H1 (cell line): ENCODE data around the gene ACAD11. TPM values are rescaled to one million over a fixed set of nuclear protein-coding genes. Genes with fewer than 3 reads are reported as not detected.

Experiments used
- CTCF ChIA-PET: fragments of 300-600 bp; sonication (Branson Sonifier 250); formaldehyde crosslinking; loops from one replicate; lab custom pipeline; 2021; ENCODE audit not compliant: partially characterized antibody; lab: Charles Lee
- POLR2A ChIA-PET: fragments of 300-600 bp; sonication (Branson Sonifier 250); formaldehyde crosslinking; loops from one replicate; lab custom pipeline; 2021; ENCODE audit warnings: inconsistent platforms; ENCODE audit not compliant: partially characterized antibody; lab: Charles Lee
- DNase-seq, 2 experiments: peaks; one replicate each; pipeline versions ENCODE4 v3.0.0 to v3.0.0-alpha.2; 2010 to 2022; ENCODE audit warnings: low spot score in 2 of 2, low read depth in 1 of 2, mixed read lengths in 1 of 2
- FAIRE-seq: peaks from 2 replicates; lab custom pipeline; 2011; peaks lifted over from hg19 to GRCh38; lab: Jason Lieb, UNC
- H2AFZ ChIP-seq: 2 replicates; pipeline ENCODE4 v1.8.1; 2012; ENCODE audit warnings: low read length, inconsistent platforms
- H2AK5ac ChIP-seq: 2 replicates; pipeline ENCODE4 v1.6.1; 2013; ENCODE audit warnings: low read depth, low read length
- H2BK120ac ChIP-seq: replicated peaks from 2 replicates; pipeline ENCODE3; 2013; ENCODE audit warnings: low read depth, low read length, inconsistent platforms
- H2BK12ac ChIP-seq: 2 replicates; pipeline ENCODE4 v1.6.1; 2013; ENCODE audit warnings: low read depth, low read length
- H2BK15ac ChIP-seq: 2 replicates; pipeline ENCODE4 v1.6.1; 2013; ENCODE audit warnings: low read length
- H2BK20ac ChIP-seq: 2 replicates; pipeline ENCODE4 v1.6.1; 2013; ENCODE audit warnings: low read length
- H2BK5ac ChIP-seq: 2 replicates; pipeline ENCODE4 v1.6.1; 2013; ENCODE audit warnings: low read depth, low read length
- H3K14ac ChIP-seq: 2 replicates; pipeline ENCODE4 v1.6.1; 2013; ENCODE audit warnings: inconsistent platforms; ENCODE audit not compliant: insufficient read length
- H3K18ac ChIP-seq: 2 replicates; pipeline ENCODE4 v1.6.1; 2013; ENCODE audit warnings: low read length; ENCODE audit errors: extremely low read depth
- H3K23ac ChIP-seq: 2 replicates; pipeline ENCODE4 v1.6.1; 2013; ENCODE audit warnings: inconsistent platforms; ENCODE audit not compliant: insufficient read length
- H3K23me2 ChIP-seq: 2 replicates; pipeline ENCODE4 v1.6.1; 2013; ENCODE audit warnings: low read depth, low read length
- H3K27ac ChIP-seq: 2 replicates; pipeline ENCODE4 v1.6.1; 2011; ENCODE audit warnings: low read depth, low read length, inconsistent platforms
- H3K27me3 ChIP-seq, 4 experiments: replicated peaks in 1 of 4; 1 replicate in 1 of 4; 2 replicates in 3 of 4; pipeline versions ENCODE4 v1.6.1 to v1.8.1; 2011 to 2013; ENCODE audit warnings: low read length in 3 of 4, mild to moderate bottlenecking in 3 of 4, inconsistent platforms in 2 of 4, mixed read lengths in 2 of 4, moderate library complexity in 1 of 4; ENCODE audit not compliant: control insufficient read depth in 3 of 4, insufficient read depth in 3 of 4; ENCODE audit errors: extremely low read depth in 1 of 4
- H3K36me3 ChIP-seq, 4 experiments: 2 replicates each; pipeline versions ENCODE4 v1.6.1 to v1.8.1; 2011 to 2013; ENCODE audit warnings: mild to moderate bottlenecking in 4 of 4, low read length in 3 of 4, moderate library complexity in 2 of 4, control low read depth in 1 of 4, inconsistent platforms in 1 of 4; ENCODE audit not compliant: insufficient read depth in 4 of 4, control insufficient read depth in 2 of 4
- H3K4ac ChIP-seq: replicated peaks from 2 replicates; pipeline ENCODE3; 2013; ENCODE audit warnings: low read length, low read depth, mixed read lengths, inconsistent platforms; ENCODE audit not compliant: insufficient read length
- H3K4me1 ChIP-seq, 4 experiments: replicated peaks in 1 of 4; 1 replicate in 1 of 4; 2 replicates in 3 of 4; pipeline versions ENCODE4 v1.6.1 to v1.8.1; 2011 to 2013; ENCODE audit warnings: low read length in 3 of 4, inconsistent platforms in 2 of 4, mixed read lengths in 1 of 4; ENCODE audit not compliant: insufficient read depth in 4 of 4, control insufficient read depth in 3 of 4
- H3K4me2 ChIP-seq, 2 experiments: 2 replicates each; pipeline versions ENCODE4 v1.6.1 to v1.8.1; 2011 to 2013; ENCODE audit warnings: low read depth in 2 of 2, low read length in 2 of 2, control low read depth in 1 of 2, inconsistent platforms in 1 of 2, mild to moderate bottlenecking in 1 of 2; ENCODE audit not compliant: insufficient read depth in 1 of 2
- H3K4me3 ChIP-seq, 4 experiments: fragments of 200-600, 300-600 bp in 1 of 4; sonication (generic), shearing (Covaris generic), sonication (Bioruptor Twin) in 1 of 4; 2 replicates each; pipeline versions ENCODE4 v1.5.1 to v1.8.1; 2011 to 2016; ENCODE audit warnings: low read length in 4 of 4, low read depth in 3 of 4, control low read depth in 2 of 4, inconsistent platforms in 2 of 4, mild to moderate bottlenecking in 2 of 4, mixed read lengths in 1 of 4, moderate library complexity in 1 of 4; ENCODE audit not compliant: insufficient read depth in 2 of 4; ENCODE audit errors: extremely low read depth in 1 of 4
- H3K56ac ChIP-seq: replicated peaks from 2 replicates; pipeline ENCODE3; 2013; ENCODE audit warnings: low read depth, mild to moderate bottlenecking, mixed read lengths, low read length, inconsistent platforms; ENCODE audit not compliant: insufficient read length
- H3K79me1 ChIP-seq: 2 replicates; pipeline ENCODE4 v1.6.1; 2013; ENCODE audit warnings: low read depth, low read length, control low read depth
- H3K79me2 ChIP-seq, 2 experiments: 2 replicates each; pipeline versions ENCODE4 v1.6.1 to v1.8.1; 2012 to 2013; ENCODE audit warnings: low read length in 2 of 2, mild to moderate bottlenecking in 2 of 2, inconsistent platforms in 1 of 2; ENCODE audit not compliant: insufficient read depth in 2 of 2, control insufficient read depth in 1 of 2
- H3K9ac ChIP-seq, 4 experiments: replicated peaks in 1 of 4; 1 replicate in 1 of 4; 2 replicates in 3 of 4; pipeline versions ENCODE4 v1.6.1 to v1.8.1; 2011 to 2013; ENCODE audit warnings: low read depth in 3 of 4, low read length in 3 of 4, control low read depth in 2 of 4, mild to moderate bottlenecking in 2 of 4, moderate library complexity in 2 of 4, inconsistent platforms in 1 of 4; ENCODE audit errors: extremely low read depth in 1 of 4
- H3K9me3 ChIP-seq, 2 experiments: 2 replicates each; pipeline versions ENCODE4 v1.6.1 to v1.8.1; 2012 to 2013; ENCODE audit warnings: mild to moderate bottlenecking in 2 of 2, moderate library complexity in 2 of 2, control low read depth in 1 of 2, inconsistent platforms in 1 of 2, low read depth in 1 of 2, low read length in 1 of 2, mixed read lengths in 1 of 2; ENCODE audit not compliant: insufficient read depth in 2 of 2
- H4K20me1 ChIP-seq, 2 experiments: replicated peaks in 1 of 2; 2 replicates each; pipeline versions ENCODE3 to v1.8.1; 2011 to 2013; ENCODE audit warnings: inconsistent platforms in 2 of 2, low read length in 2 of 2, mild to moderate bottlenecking in 1 of 2; ENCODE audit not compliant: insufficient read depth in 2 of 2, control insufficient read depth in 1 of 2
- H4K5ac ChIP-seq: 2 replicates; pipeline ENCODE4 v1.6.1; 2013; ENCODE audit warnings: low read length, low read depth, mixed read lengths, inconsistent platforms; ENCODE audit not compliant: insufficient read length
- H4K8ac ChIP-seq: 2 replicates; pipeline ENCODE4 v1.8.0; 2013; ENCODE audit warnings: mild to moderate bottlenecking, moderate library complexity, low read length, inconsistent platforms; ENCODE audit not compliant: insufficient read depth; ENCODE audit errors: extremely low read depth
- H4K91ac ChIP-seq: replicated peaks from 2 replicates; pipeline ENCODE3; 2013; ENCODE audit warnings: low read length, mixed read lengths, inconsistent platforms; ENCODE audit not compliant: insufficient read length
- CBX5 ChIP-seq: fragments of 300-800, 300-1000 bp; sonication (generic); IDR thresholded peaks from 2 replicates; pipeline ENCODE4 v1.7.1; 2016; ENCODE audit warnings: antibody characterized with exemption, low read length, low read depth
- JUND ChIP-seq: IDR thresholded peaks from 2 replicates; pipeline ENCODE4 v1.6.1; 2011; ENCODE audit warnings: mild to moderate bottlenecking, improper control_type of control experiment, low read length
- WGBS, 2 experiments: shearing (Covaris generic) in 1 of 2; methylation state at CpG; one replicate each; pipeline versions ENCODE4 v1.1.6 to v1.1.7; 2013 to 2015; ENCODE audit warnings: low lambda C conversion rate in 2 of 2, mixed read lengths in 2 of 2, inconsistent platforms in 1 of 2, low coverage in 1 of 2, missing lambda C conversion rate in 1 of 2; ENCODE audit not compliant: insufficient replicate concordance in 2 of 2, insufficient coverage in 1 of 2, insufficient read length in 1 of 2; ENCODE audit errors: extremely low coverage in 1 of 2, missing lambda C conversion rate in 1 of 2; 5-methylcytosine and 5-hydroxymethylcytosine counted together
- polyA plus RNA-seq, 7 experiments: library from polyadenylated mRNA; depleted of rRNA in 3 of 7; stranded (reverse) in 5 of 7; unstranded in 2 of 7; fragments of >200 nt in 5 of 7; fragments of 200-250 nt in 2 of 7; gene quantifications; 1 replicate in 5 of 7; 2 replicates in 1 of 7; 4 replicates in 1 of 7; pipeline versions ENCODE4 v1.2.1 to v1.2.3, GENCODE V29; 2011 to 2013; ENCODE audit warnings: missing spikeins in 2 of 7, mixed read lengths in 2 of 7
- total RNA-seq: library from RNA; stranded (reverse); fragmentation: NEBNext Ultra II Directional; extraction: Animal tissue kit (Norgen Biotek cat#: 25700); gene quantifications from 2 replicates; pipeline ENCODE4 v1.2.1, GENCODE V29; 2021

The ACAD11 gene
- total and polyA plus RNA-seq, 2 of the 8 experiments (the other 6 are each of a cell fraction or from before 2014, with no cell fraction given): 5.5 to 11.0 TPM

DNA sequence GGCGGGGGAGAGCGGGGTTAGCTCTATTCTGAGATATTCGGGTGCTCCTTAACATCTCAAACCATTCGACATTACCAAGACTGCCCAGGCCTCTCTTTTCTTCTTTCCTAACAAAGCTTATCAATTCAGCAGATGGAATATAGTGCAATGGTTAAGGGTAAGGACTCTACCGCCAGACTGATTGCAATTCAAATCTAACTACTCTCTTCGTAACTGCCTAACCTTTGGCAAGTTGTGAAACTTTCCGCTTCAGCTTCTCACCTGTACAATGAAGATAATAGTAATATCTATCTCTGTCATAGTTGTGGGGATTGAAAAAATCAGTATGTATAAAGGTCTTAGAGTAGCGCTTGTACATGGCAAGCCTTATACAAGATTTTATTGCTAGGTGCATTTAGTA lies 1.5 kb upstream of the ACAD11 start:
- Histone ChIP-seq H3K4ac (no peak overlapping the region), H3K23ac (no peak overlapping the region), H3K23me2 (peaks cover 11% of the 10 kb centered on the region), H4K91ac (no peak overlapping the region), H2AK5ac (no peak overlapping the region), H3K14ac (no peak overlapping the region), H3K27ac (no peak overlapping the region), H3K9ac (peak overlapping the region in 3 of 4 experiments; percentile 80 to 93 (median 89); a peak in 6 of 7 replicates), H3K4me1 (no peaks in the 10 kb centered on the region; a peak in 1 of 7 replicates), H2AFZ (no peak overlapping the region), H2BK5ac (no peak overlapping the region), H4K8ac (no peak overlapping the region), H2BK120ac (no peak overlapping the region), H4K5ac (no peak overlapping the region), H3K27me3 (no peaks in the 10 kb centered on the region), H3K18ac (no peak overlapping the region), H3K79me1 (no peaks in the 10 kb centered on the region), H3K79me2 (peaks cover 4 to 29% of the 10 kb centered on the region in 2 experiments; a peak in 3 of 4 replicates), H4K20me1 (no peaks in the 10 kb centered on the region), H2BK20ac (no peak overlapping the region), H3K4me2 (peak overlapping the region; percentile 73 to 99), H3K56ac (no peak overlapping the region), H3K4me3 (peak overlapping the region; percentile 90 to 96 (median 94)), H2BK15ac (no peak overlapping the region), H2BK12ac (no peak overlapping the region), H3K36me3 (no peaks in the 10 kb centered on the region), H3K9me3 (no peaks in the 10 kb centered on the region)
- WGBS, 2 experiments: 24% methylated on average over 8 of the region's 8 CpGs; no CpG with 5 or more reads in 1 of the 2 experiments
- FAIRE-seq (no peak), DNase-seq (no peak)
- POLR2A ChIA-PET: interaction anchor here (0.7 to 1.3 kb wide), 2 partner anchors 9 to 12 kb away, joined by 3 to 4 read pairs; no protein-coding TSS in a partner anchor
- CTCF ChIA-PET: interaction anchor here (0.6 to 1.8 kb wide), 3 partner anchors 15 to 752 kb away, joined by 3 to 5 read pairs (median 3); no protein-coding TSS in a partner anchor
- no peak for TF ChIP-seq CBX5
- no peak for TF ChIP-seq JUND
